Astrocyte of the cerebellum (primary cell): Measurements from ENCODE around the gene TMEM223.
"Not testable (repeated sequence)": the region's sequence is repeated elsewhere in the genome, so short reads cannot be mapped to it uniquely, and the experiment has no call there.

Source experiments
- DNase-seq: peaks from one replicate; pipeline ENCODE4 v3.0.0-alpha.2; 2011; ENCODE audit warnings: low read depth
- H3K4me3 ChIP-seq: 2 replicates; pipeline ENCODE4 v1.5.1; 2011; ENCODE audit warnings: mild to moderate bottlenecking, low read depth, low read length, moderate library complexity
- CTCF ChIP-seq: IDR thresholded peaks from 2 replicates; pipeline ENCODE4 v1.5.1; 2012; ENCODE audit warnings: low read length, low read depth, moderate library complexity, mild to moderate bottlenecking; ENCODE audit errors: missing control alignments
- in situ Hi-C: cut with HindIII; loops from 2 replicates; pipeline ENCODE4 v1.10.0; 2017; ENCODE audit warnings: low sequenced_read_pairs

Gene TMEM223

GRCh38 chr11:62771144-62772021 lies 20.4 kb downstream of the TMEM223 start, which contains the start of gene TAF6L:
TAF6L (plus strand) TSS chr11:62771396; CDS start chr11:62775784, 4,388 bp downstream.
- peak within 1 kb of the TSS; percentile 59 for H3K4me3 ChIP-seq
- in situ Hi-C loops, result no loop called here

GRCh38 chr11:62770778-62771143 lies 21.0 kb downstream of the TMEM223 start:
- DNase-seq, result no peak
- in situ Hi-C loops, result no loop called here
- H3K4me3 ChIP-seq, result peak overlapping the region; percentile 59
- TF ChIP-seq CTCF, result no peak

More at GRCh38 chr11:62771144-62772021, 20.4 kb downstream of the TMEM223 start, which contains the start of gene TAF6L:
- no peak for TF ChIP-seq CTCF
- DNase-seq, result peak; percentile 91

- in situ Hi-C loops, result not testable (repeated sequence)
- H3K4me3 ChIP-seq, result peak overlapping the region; percentile 60
Observed at GRCh38 chr11:62760867-62761227, 31.0 kb downstream of the TMEM223 start.

GRCh38 chr11:62757846-62758788 lies 33.7 kb downstream of the TMEM223 start:
- in situ Hi-C loops, result no loop called here
- no peak for DNase-seq
- H3K4me3 ChIP-seq, result no peak overlapping the region
- no peak for TF ChIP-seq CTCF

More at GRCh38 chr11:62760867-62761227, 31.0 kb downstream of the TMEM223 start:
- DNase-seq, result not testable (repeated sequence)

GRCh38 chr11:62755086-62755615 lies 36.7 kb downstream of the TMEM223 start:
- in situ Hi-C loops, result no loop called here
- no peak overlapping the region for H3K4me3 ChIP-seq
- DNase-seq, result no peak
- TF ChIP-seq CTCF, result no peak

GRCh38 chr11:62753736-62754603 lies 37.8 kb downstream of the TMEM223 start, which contains the start of gene ZBTB3:
ZBTB3 (minus strand) TSS chr11:62754160; CDS start chr11:62753664, 496 bp downstream.
- H3K4me3 ChIP-seq, result peak within 1 kb of the TSS; percentile 74
- in situ Hi-C loops, result no loop called here
- DNase-seq, result peak; percentile 99
- no peak for TF ChIP-seq CTCF
